PC-9 (cell line): ENCODE results near the gene ATOH8.

Experiments
- CTCF ChIP-seq: fragments of 200-600 bp; sonication (generic); conservative IDR thresholded peaks from 2 replicates; pipeline ENCODE4 v1.6.1; 2017; ENCODE audit warnings: mixed run types, antibody characterized with exemption, mild to moderate bottlenecking, moderate library complexity
- EZH2 ChIP-seq: fragments of 200-600 bp; sonication (generic); IDR thresholded peaks from 2 replicates; pipeline ENCODE4 v1.8.0; 2017; ENCODE audit warnings: antibody characterized with exemption, low read depth

DNA sequence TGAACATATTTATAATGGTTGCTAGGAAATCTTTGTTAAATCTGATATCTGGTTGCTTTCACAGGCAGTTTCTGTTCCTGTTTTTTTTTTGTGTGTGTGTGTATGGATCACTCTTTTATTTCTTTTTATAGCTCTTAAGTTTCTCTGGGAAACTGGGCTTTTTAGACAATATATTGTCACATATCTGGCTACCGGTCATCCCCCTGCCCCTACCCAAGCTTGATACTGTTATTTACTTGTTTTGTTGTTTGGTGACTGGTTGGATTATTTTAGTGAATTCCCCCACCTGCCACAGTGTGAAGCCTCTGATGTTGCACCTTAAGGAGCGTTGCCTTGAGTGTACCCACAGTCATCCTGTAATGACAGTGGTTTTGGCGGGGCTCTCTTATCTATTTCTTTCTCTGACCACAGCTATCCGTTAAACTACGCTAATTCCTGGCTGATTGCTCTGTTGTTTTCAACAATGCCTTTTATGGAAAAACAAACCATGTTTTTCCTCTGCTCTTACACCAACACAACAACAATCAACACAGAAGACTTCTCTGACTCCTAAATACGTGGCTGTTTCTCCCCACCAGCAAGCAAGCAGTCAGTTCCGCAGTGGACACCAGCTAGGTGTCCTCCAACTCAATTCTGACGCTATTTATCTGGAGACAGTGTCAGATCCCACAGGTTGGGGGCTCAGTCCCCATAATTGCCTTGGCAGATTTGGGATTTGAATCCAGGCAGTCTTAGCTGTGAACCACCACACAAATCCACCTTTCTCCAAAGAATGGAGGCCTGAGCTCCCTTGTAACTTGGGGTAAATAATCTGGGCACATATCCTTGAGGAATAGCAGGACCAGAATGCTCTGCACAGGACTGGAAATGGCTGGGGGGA is 48.8 kb upstream of the ATOH8 start:
- no peak for TF ChIP-seq CTCF
- no peak for TF ChIP-seq EZH2
